MM.1S (cell line): ENCODE measurements around the gene C2CD2.

Source experiments
- CTCF ChIP-seq: fragments of 300-600 bp; sonication (generic); IDR thresholded peaks from 2 replicates; pipeline ENCODE4 v1.5.1; 2016; ENCODE audit warnings: antibody characterized with exemption, low read length, mixed read lengths
- EZH2phosphoT487 ChIP-seq: fragments of 300-600 bp; sonication (generic); IDR thresholded peaks from 2 replicates; pipeline ENCODE4 v1.6.1; 2018; ENCODE audit warnings: antibody characterized with exemption, low read length

GRCh38 chr21:41957991-41958766, 4.4 kb upstream of the C2CD2 start:
- TF ChIP-seq CTCF (no peak), EZH2phosphoT487 (no peak)
